NCI-H226 (cell line): ENCODE results near the gene ITGB2.

Experiments used
- DNase-seq: peaks from one replicate; pipeline ENCODE4 v3.0.0-alpha.2; 2015

The ITGB2 gene

GRCh38 chr21:44920694-44921604 lies at the start of gene ITGB2:
Gene ITGB2 (minus strand): TSS chr21:44920899. CDS start chr21:44910782, 10,117 bp downstream.
- no peak for DNase-seq

DNA sequence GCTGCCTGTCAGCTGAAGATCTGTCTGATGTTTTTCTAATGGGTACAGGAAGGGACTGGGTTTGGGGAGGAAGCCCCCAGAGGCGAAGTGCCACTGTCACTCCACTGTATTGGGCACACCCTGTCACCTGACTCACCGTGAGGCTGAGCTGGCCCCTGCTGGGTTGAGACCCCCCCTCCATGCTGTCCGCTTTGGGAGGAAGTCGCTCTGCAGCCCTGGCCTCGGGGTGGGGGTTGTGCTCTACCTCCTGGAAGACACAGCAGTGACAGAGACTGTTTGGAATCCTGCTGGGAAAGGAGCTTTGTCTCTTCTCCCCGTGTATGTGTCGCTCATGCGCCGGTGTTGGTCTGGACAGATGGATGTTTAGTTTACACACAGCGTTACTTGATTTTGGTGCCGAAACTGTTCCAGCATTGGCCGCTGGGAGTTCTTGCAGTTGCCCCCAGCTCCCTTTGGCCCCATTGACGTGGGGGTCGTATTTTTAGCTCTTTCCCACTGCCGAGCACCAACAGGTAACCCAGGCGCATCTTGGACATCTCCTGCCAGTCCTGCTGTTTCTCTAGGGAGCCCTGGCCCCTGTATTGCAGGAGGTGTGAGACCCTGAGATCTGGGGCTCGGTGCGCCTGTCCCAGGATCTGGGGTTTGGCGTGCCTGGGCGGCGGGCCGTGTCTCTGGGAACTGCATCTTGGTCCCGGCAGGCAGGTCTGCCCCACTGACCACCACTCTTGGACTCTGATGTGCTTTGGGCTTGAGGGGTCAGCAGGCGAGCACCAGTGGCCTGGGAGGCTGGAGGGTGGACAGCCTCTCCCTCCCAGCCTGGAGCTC lies 49.4 kb upstream of the ITGB2 start:
- DNase-seq, result no peak

GRCh38 chr21:44969066-44969670 lies 48.5 kb upstream of the ITGB2 start:
- no peak for DNase-seq

- no peak for DNase-seq
These were observed 46.7 kb upstream of the ITGB2 start for GRCh38 chr21:44967082-44968047.

- no peak for DNase-seq
These were observed 45.7 kb upstream of the ITGB2 start for GRCh38 chr21:44966135-44967081.

- no peak for DNase-seq
These were observed 44.7 kb upstream of the ITGB2 start for GRCh38 chr21:44965251-44966022.

- DNase-seq, result no peak
These were observed 43.7 kb upstream of the ITGB2 start for GRCh38 chr21:44964381-44964780.

DNA sequence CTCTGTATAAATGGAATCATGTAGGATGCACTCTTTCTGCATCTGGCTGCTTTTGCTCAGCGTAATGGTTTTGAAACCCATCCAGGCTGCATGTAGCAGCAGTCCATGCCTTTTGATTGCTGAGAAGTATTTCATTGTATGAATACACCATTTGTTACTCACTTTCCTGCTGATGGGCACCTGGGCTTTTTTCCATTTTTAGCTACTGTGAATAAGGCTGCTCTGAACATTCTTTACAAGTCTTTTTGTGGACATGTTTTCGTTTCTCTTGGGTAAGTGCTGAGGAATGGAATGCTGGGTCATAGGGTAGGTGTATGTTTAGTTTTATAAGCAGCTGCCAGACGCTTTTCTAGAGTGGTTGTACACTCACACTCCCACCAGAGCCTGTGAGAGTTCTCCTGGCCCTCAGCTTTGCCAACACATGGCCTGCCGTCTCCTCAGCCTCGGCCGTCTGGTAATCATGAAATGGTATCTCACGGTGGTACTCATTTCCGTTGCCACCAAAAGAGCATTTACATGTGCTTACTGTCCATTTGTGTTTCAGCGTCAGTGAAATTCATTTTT lies 41.8 kb upstream of the ITGB2 start:
- DNase-seq, result peak; percentile 95

DNA sequence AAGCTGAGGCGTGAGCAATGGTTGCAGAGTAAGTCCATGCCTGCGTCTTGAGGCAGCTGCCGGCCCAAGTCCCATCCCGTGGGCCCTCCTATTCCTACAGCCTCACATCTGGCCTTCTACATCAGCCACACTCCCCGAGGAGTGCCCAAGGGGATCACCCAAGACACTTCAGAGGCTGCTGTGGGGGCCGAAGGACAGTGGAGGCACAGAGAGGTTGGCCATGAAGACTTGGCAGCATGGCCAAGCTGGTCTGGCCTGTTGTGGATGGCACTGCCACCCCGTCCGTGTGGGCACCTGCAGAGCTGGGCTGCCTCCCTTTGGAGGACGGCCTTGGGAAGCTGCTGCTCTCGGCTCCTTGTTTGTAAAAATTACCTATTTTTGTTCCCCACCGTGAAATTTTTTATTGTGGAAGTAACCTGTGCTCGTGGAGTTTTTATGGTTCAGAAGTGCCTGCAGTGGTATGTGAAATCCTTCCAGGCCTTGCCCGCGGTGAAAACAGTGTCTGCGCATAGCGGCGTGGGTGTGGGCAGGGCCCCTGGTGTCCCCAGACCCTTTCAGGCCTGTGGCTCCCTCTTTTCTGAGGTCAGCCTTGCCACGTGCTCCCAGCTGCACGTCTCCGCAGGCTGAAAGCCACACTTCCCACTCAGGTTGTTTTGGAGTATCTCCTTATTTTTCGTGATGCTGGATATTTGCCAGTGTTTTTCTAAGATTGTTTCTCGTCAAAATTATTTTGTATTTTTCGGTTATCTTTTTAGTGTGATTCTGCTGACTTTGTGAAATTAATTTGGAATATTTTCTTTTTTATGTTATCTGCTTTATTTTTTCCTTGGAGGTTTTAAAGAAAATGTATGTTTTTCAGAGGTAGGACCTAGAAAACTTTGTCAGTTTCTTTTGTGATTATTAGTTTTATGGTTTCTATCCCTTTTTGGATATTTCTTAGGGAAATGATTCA lies 39.7 kb upstream of the ITGB2 start:
- DNase-seq, result no peak

- no peak for DNase-seq
These were observed 38.8 kb upstream of the ITGB2 start for GRCh38 chr21:44959376-44960091.

DNA sequence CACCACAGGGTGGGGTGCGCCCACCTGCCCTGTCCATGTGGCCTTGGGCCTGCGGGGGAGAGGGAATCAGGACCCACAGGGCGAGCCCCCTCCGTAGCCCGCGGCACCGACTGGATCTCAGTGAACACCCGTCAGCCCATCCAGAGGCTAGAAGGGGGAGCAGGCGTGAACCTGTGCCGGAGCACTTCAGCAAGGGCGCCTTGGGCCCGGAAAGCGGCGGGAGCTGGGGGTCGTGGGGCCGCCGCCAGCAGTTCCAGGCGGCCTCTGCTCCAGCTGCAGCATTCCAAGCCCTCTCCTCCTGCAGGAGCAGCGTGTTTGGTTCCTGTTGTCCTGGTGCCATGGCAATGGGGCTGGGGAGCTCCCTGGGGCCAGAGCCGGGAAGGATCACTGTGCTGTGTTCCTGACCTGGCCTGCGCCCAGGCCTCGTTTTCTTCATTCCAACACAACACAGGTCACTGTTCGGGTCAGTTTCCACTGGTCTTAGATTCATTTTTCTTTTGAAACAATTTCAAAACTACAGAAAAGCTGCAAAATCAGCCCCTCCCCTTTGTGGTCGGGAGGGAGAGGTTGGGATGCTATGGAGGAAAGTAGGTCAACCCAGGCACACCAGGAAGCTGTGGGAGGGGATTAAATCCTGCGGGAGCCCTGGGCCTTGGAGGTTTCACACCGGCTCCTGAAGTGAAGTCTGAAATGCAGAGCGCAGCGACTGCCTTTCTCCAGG lies 37.9 kb upstream of the ITGB2 start:
- peak; percentile 86 for DNase-seq

GRCh38 chr21:44957901-44958451 lies 37.3 kb upstream of the ITGB2 start:
- no peak for DNase-seq

- no peak for DNase-seq
These were observed 36.5 kb upstream of the ITGB2 start for GRCh38 chr21:44957047-44957831.

DNA sequence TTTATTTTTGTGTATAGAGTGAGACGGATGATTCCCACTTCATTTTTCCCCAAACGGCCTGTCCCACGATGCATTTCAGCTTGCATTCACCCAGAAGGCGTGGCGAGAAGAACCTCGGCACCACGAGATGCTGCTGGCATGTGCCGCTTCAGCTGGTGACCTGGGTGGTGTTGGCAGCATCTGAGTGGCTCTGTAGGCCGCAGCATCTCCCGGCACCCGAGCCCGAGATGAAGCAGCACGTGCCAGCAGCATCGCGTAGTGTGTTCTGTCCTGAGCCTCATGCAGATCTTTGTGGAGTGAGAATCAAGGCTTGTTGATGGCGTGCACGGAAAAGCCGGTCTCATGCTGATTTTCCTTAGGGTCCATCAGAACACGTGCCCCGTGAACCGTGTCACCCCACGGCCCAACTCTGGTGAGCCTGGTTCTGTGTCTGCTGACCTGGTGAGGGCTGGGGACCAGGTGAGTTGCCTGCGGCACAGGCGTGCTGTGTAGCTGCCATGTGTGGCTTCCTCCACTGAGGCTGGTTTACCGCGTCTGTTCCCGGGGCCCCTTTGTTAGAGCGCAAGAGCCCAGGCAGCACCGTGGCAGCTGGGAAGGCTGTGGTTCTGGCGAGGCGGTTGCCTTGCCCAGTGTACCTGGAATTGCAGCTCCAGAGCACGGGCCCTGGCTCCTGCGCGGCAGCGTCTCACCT lies 35.8 kb upstream of the ITGB2 start:
- no peak for DNase-seq

- no peak for DNase-seq
These were observed 35.1 kb upstream of the ITGB2 start for GRCh38 chr21:44955798-44956175.
